ENCODE data around the gene FOXE1. TPM values are rescaled to one million over a fixed set of nuclear protein-coding genes. Genes with fewer than 3 reads are reported as not detected.

FOXE1 gene
- total RNA-seq, 1 donor from 2014 or later, result 0.45 TPM

GRCh38 chr9:97807681-97808080, 45.3 kb upstream of the FOXE1 start:
- FAIRE-seq (no peak), DNase-seq (ENCODE audit: low read depth) (no peak)
- Histone ChIP-seq H2AFZ (ENCODE audit: low read depth, low read length) (no peak overlapping the region), H4K20me1 (ENCODE audit: insufficient read depth, low read length) (no peaks in the 10 kb centered on the region), H3K36me3 (ENCODE audit: insufficient read depth, low read length) (no peaks in the 10 kb centered on the region), H3K27me3 (ENCODE audit: insufficient read depth, low read length) (peaks cover 13% of the 10 kb centered on the region), H3K4me2 (ENCODE audit: low read length) (no peak overlapping the region), H3K27ac (ENCODE audit: low read depth, low read length) (no peak overlapping the region), H3K9ac (ENCODE audit: low read length) (no peak overlapping the region), H3K4me3 (ENCODE audit: insufficient read depth, low read depth, low read length) (no peak overlapping the region), H3K9me3 (ENCODE audit: insufficient read depth, low read depth, low read length) (no peaks in the 10 kb centered on the region), H3K4me1 (ENCODE audit: insufficient read depth, low read length) (peaks cover 13% of the 10 kb centered on the region), H3K79me2 (ENCODE audit: insufficient read depth, low read length) (no peaks in the 10 kb centered on the region)
- H3K9me3 Mint-ChIP-seq (ENCODE audit: unreplicated experiment), result peaks cover 1% of the 10 kb centered on the region
- H3K27me3 Mint-ChIP-seq (ENCODE audit: low read depth, unreplicated experiment), result peaks cover 25% of the 10 kb centered on the region
- no peaks in the 10 kb centered on the region for H3K36me3 Mint-ChIP-seq (ENCODE audit: low read depth, unreplicated experiment)
- TF ChIP-seq EZH2 (IDR thresholded peaks at IDR 0.05; ENCODE audit: insufficient read depth, low read length), result no peak
- no peak for TF ChIP-seq CTCF (IDR thresholded peaks at IDR 0.05; ENCODE audit: insufficient read depth, low read depth, low read length)
- H3K27ac Mint-ChIP-seq (ENCODE audit: unreplicated experiment), result no peak overlapping the region
- H3K4me1 Mint-ChIP-seq (ENCODE audit: low read depth, unreplicated experiment), result peaks cover 15% of the 10 kb centered on the region
- no peak overlapping the region for H3K4me3 Mint-ChIP-seq (ENCODE audit: unreplicated experiment)

- no peak overlapping the region for H3K27ac ChIP-seq (ENCODE audit: low read depth, low read length)
- Mint-ChIP-seq H3K9me3 (ENCODE audit: unreplicated experiment) (peaks cover 1% of the 10 kb centered on the region), H3K4me1 (ENCODE audit: low read depth, unreplicated experiment) (peaks cover 15% of the 10 kb centered on the region), H3K27ac (ENCODE audit: unreplicated experiment) (no peak overlapping the region), H3K36me3 (ENCODE audit: low read depth, unreplicated experiment) (no peaks in the 10 kb centered on the region), H3K27me3 (ENCODE audit: low read depth, unreplicated experiment) (peaks cover 25% of the 10 kb centered on the region), H3K4me3 (ENCODE audit: unreplicated experiment) (no peak overlapping the region)
- TF ChIP-seq CTCF (IDR thresholded peaks at IDR 0.05; ENCODE audit: insufficient read depth, low read depth, low read length), result no peak
- TF ChIP-seq EZH2 (IDR thresholded peaks at IDR 0.05; ENCODE audit: insufficient read depth, low read length), result no peak
- DNase-seq (ENCODE audit: low read depth) (no peak), FAIRE-seq (no peak)
- no peaks in the 10 kb centered on the region for H3K79me2 ChIP-seq (ENCODE audit: insufficient read depth, low read length)
- H3K9me3 ChIP-seq (ENCODE audit: insufficient read depth, low read depth, low read length), result no peaks in the 10 kb centered on the region
- peaks cover 13% of the 10 kb centered on the region for H3K27me3 ChIP-seq (ENCODE audit: insufficient read depth, low read length)
- no peak overlapping the region for H3K4me3 ChIP-seq (ENCODE audit: insufficient read depth, low read depth, low read length)
- no peak overlapping the region for H3K9ac ChIP-seq (ENCODE audit: low read length)
- no peaks in the 10 kb centered on the region for H3K36me3 ChIP-seq (ENCODE audit: insufficient read depth, low read length)
- H3K4me1 ChIP-seq (ENCODE audit: insufficient read depth, low read length), result peaks cover 9% of the 10 kb centered on the region
- H3K4me2 ChIP-seq (ENCODE audit: low read length), result no peak overlapping the region
- no peaks in the 10 kb centered on the region for H4K20me1 ChIP-seq (ENCODE audit: insufficient read depth, low read length)
- H2AFZ ChIP-seq (ENCODE audit: low read depth, low read length), result no peak overlapping the region
These were observed 44.6 kb upstream of the FOXE1 start for GRCh38 chr9:97808415-97808814.

GRCh38 chr9:97808972-97809371, 44.1 kb upstream of the FOXE1 start:
- H2AFZ ChIP-seq (ENCODE audit: low read depth, low read length), result no peak overlapping the region
- H4K20me1 ChIP-seq (ENCODE audit: insufficient read depth, low read length), result no peaks in the 10 kb centered on the region
- H3K4me1 ChIP-seq (ENCODE audit: insufficient read depth, low read length), result peaks cover 5% of the 10 kb centered on the region
- no peaks in the 10 kb centered on the region for H3K9me3 ChIP-seq (ENCODE audit: insufficient read depth, low read depth, low read length)
- H3K27me3 ChIP-seq (ENCODE audit: insufficient read depth, low read length), result peaks cover 11% of the 10 kb centered on the region
- DNase-seq (ENCODE audit: low read depth) (peak; percentile 2), FAIRE-seq (no peak)
- no peak overlapping the region for H3K27ac Mint-ChIP-seq (ENCODE audit: unreplicated experiment)
- no peak overlapping the region for H3K4me2 ChIP-seq (ENCODE audit: low read length)
- H3K9me3 Mint-ChIP-seq (ENCODE audit: unreplicated experiment), result peaks cover 1% of the 10 kb centered on the region
- no peaks in the 10 kb centered on the region for H3K79me2 ChIP-seq (ENCODE audit: insufficient read depth, low read length)
- no peak overlapping the region for H3K9ac ChIP-seq (ENCODE audit: low read length)
- peaks cover 15% of the 10 kb centered on the region for H3K4me1 Mint-ChIP-seq (ENCODE audit: low read depth, unreplicated experiment)
- TF ChIP-seq EZH2 (IDR thresholded peaks at IDR 0.05; ENCODE audit: insufficient read depth, low read length) (no peak), CTCF (IDR thresholded peaks at IDR 0.05; ENCODE audit: insufficient read depth, low read depth, low read length) (no peak)
- no peak overlapping the region for H3K4me3 ChIP-seq (ENCODE audit: insufficient read depth, low read depth, low read length)
- H3K36me3 Mint-ChIP-seq (ENCODE audit: low read depth, unreplicated experiment), result no peaks in the 10 kb centered on the region
- peaks cover 23% of the 10 kb centered on the region for H3K27me3 Mint-ChIP-seq (ENCODE audit: low read depth, unreplicated experiment)
- H3K36me3 ChIP-seq (ENCODE audit: insufficient read depth, low read length), result no peaks in the 10 kb centered on the region
- H3K27ac ChIP-seq (ENCODE audit: low read depth, low read length), result no peak overlapping the region
- no peak overlapping the region for H3K4me3 Mint-ChIP-seq (ENCODE audit: unreplicated experiment)
